Stimulated activated CD8-positive, alpha-beta memory T cell treated with anti-CD3 and anti-CD28 coated beads, Interleukin-2, amount 100 ng/mL, for 1 hour (primary cell): ENCODE measurements around the gene PSG4.
"Not testable (repeated sequence)": the region's sequence is repeated elsewhere in the genome, so short reads cannot be mapped to it uniquely, and the experiment has no call there.

Source experiments
- DNase-seq, 2 donors: peaks; one replicate each; pipeline ENCODE4 v3.0.0-alpha.2; 2020; ENCODE audit warnings: low read depth in 2 of 2

PSG4 gene

GRCh38 chr19:43205471-43206105 lies at the start of gene PSG4:
TSS of gene PSG4 (minus strand) at chr19:43205638. CDS start at chr19:43205536, 102 bp downstream.
- DNase-seq: not testable (repeated sequence)

GRCh38 chr19:43251428-43251827 lies 46.0 kb upstream of the PSG4 start:
- DNase-seq: not testable (repeated sequence)

- DNase-seq: not testable (repeated sequence)
Observed at GRCh38 chr19:43250296-43250695, 44.9 kb upstream of the PSG4 start.

GRCh38 chr19:43248635-43249002 lies 43.2 kb upstream of the PSG4 start:
- not testable (repeated sequence) for DNase-seq

GRCh38 chr19:43247243-43247880 lies 41.9 kb upstream of the PSG4 start:
- DNase-seq: not testable (repeated sequence)

- not testable (repeated sequence) for DNase-seq
Observed at GRCh38 chr19:43245848-43246247, 40.4 kb upstream of the PSG4 start.

- DNase-seq: not testable (repeated sequence)
Observed at GRCh38 chr19:43242211-43242610, 36.8 kb upstream of the PSG4 start.

- DNase-seq: not testable (repeated sequence)
Observed at GRCh38 chr19:43238213-43238612, 32.8 kb upstream of the PSG4 start.

- DNase-seq: not testable (repeated sequence)
Observed at GRCh38 chr19:43235686-43236085, 30.2 kb upstream of the PSG4 start.

GRCh38 chr19:43229315-43229714 lies 23.9 kb upstream of the PSG4 start:
- no peak for DNase-seq

GRCh38 chr19:43228730-43229129 lies 23.3 kb upstream of the PSG4 start:
- not testable (repeated sequence) for DNase-seq

GRCh38 chr19:43226986-43227385 lies 21.5 kb upstream of the PSG4 start:
- DNase-seq: not testable (repeated sequence)

GRCh38 chr19:43224855-43225253 lies 19.4 kb upstream of the PSG4 start:
- no peak for DNase-seq

- not testable (repeated sequence) for DNase-seq
Observed at GRCh38 chr19:43224201-43224854, 18.9 kb upstream of the PSG4 start.

GRCh38 chr19:43221891-43222290 lies 16.5 kb upstream of the PSG4 start:
- not testable (repeated sequence) for DNase-seq

GRCh38 chr19:43219136-43219535 lies 13.7 kb upstream of the PSG4 start:
- not testable (repeated sequence) for DNase-seq

- not testable (repeated sequence) for DNase-seq
Observed at GRCh38 chr19:43215881-43216280, 10.4 kb upstream of the PSG4 start.

- DNase-seq: no peak
Observed at GRCh38 chr19:43207991-43208390, 2.6 kb upstream of the PSG4 start.

GRCh38 chr19:43207174-43207573 lies 1.7 kb upstream of the PSG4 start:
- DNase-seq: not testable (repeated sequence)

GRCh38 chr19:43203611-43204010 lies 1.8 kb downstream of the PSG4 start:
- DNase-seq: not testable (repeated sequence)

- DNase-seq: not testable (repeated sequence)
Observed at GRCh38 chr19:43201891-43202290, 3.5 kb downstream of the PSG4 start.

GRCh38 chr19:43201337-43201801 lies 4.1 kb downstream of the PSG4 start:
- not testable (repeated sequence) for DNase-seq
